HUES48 (cell line): ENCODE measurements around the gene TCP11.

Experiments
- H3K27ac ChIP-seq: one replicate; pipeline ENCODE4 v1.7.0; 2013; ENCODE audit warnings: low read depth, low read length, inconsistent platforms
- H3K27me3 ChIP-seq: 2 replicates; pipeline ENCODE4 v1.6.1; 2013; ENCODE audit warnings: mild to moderate bottlenecking, low read length; ENCODE audit not compliant: control insufficient read depth, insufficient read depth
- H3K36me3 ChIP-seq: 2 replicates; pipeline ENCODE4 v1.6.1; 2013; ENCODE audit warnings: low read length; ENCODE audit not compliant: control insufficient read depth, insufficient read depth
- H3K4me1 ChIP-seq: 2 replicates; pipeline ENCODE4 v1.6.1; 2013; ENCODE audit warnings: mild to moderate bottlenecking, low read length; ENCODE audit not compliant: control insufficient read depth, insufficient read depth
- H3K4me3 ChIP-seq: 2 replicates; pipeline ENCODE4 v1.5.1; 2013; ENCODE audit warnings: mild to moderate bottlenecking, low read depth, low read length
- H3K9ac ChIP-seq: 2 replicates; pipeline ENCODE4 v1.6.1; 2013; ENCODE audit warnings: mild to moderate bottlenecking, low read depth, low read length, moderate library complexity
- H3K9me3 ChIP-seq: 2 replicates; pipeline ENCODE4 v1.6.1; 2013; ENCODE audit warnings: low read length; ENCODE audit not compliant: control insufficient read depth, insufficient read depth

Gene TCP11

DNA sequence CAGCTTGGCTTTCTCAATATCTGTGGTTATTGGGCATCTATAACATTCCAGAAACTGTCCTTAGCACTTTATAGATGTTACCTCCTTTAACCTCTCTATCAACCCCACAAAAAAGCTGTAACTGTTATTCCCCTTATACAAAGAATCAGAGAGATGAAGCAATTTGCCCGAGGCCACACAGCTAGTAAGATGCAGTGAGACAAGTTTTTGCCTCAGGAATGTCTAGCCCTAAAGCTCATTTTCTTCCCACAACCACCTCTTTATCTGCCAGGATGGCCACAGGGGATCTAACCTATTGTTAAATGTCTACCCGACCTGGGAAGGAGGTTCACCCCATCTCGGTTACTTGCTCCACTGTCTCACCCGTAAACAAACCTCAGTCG lies 31.9 kb upstream of the TCP11 start:
- Histone ChIP-seq H3K27me3 (0 out of 2 replicates have a peak, but pooled peaks cover 3% of the 10 kb centered on the region), H3K9ac (no peak overlapping the region), H3K27ac (no peak overlapping the region)

GRCh38 chr6:35170891-35171290 lies 29.8 kb upstream of the TCP11 start:
- no peak overlapping the region for H3K9ac ChIP-seq
- H3K4me3 ChIP-seq, result no peak overlapping the region
- H3K27me3 ChIP-seq, result no peaks in the 10 kb centered on the region
- no peaks in the 10 kb centered on the region for H3K36me3 ChIP-seq
- no peaks in the 10 kb centered on the region for H3K9me3 ChIP-seq
- H3K4me1 ChIP-seq, result peaks cover 4% of the 10 kb centered on the region; the same call in 1 of the 2 replicates
- no peak overlapping the region for H3K27ac ChIP-seq

More for the DNA sequence above, 31.9 kb upstream of the TCP11 start:
- no peaks in the 10 kb centered on the region for H3K36me3 ChIP-seq
- H3K9me3 ChIP-seq, result no peaks in the 10 kb centered on the region
- no peaks in the 10 kb centered on the region for H3K4me1 ChIP-seq
- H3K4me3 ChIP-seq, result no peak overlapping the region

DNA sequence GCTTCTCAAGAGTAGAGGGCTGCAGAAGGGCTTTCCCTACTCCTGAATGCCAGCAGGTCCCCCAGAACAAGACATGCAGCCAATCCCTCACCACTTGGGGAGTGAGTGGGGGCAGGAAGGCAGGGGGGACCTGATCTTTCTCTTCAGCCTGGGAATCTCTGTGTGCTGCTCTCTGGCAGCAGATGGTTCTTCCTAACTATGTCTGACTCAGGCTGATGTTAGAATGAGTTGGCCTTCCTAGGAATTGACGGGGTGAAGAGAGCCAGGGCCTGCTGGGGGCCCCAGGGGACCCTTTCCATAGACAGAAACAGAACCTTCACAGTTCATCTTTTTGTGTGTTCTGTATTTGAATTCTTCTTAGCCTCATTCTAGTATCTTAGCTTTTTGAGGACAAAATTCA lies 29.0 kb upstream of the TCP11 start:
- H3K27me3 ChIP-seq, result no peaks in the 10 kb centered on the region
- no peaks in the 10 kb centered on the region for H3K36me3 ChIP-seq
- H3K9me3 ChIP-seq, result no peaks in the 10 kb centered on the region
- H3K9ac ChIP-seq, result no peak overlapping the region
- no peak overlapping the region for H3K4me3 ChIP-seq
- no peak overlapping the region for H3K27ac ChIP-seq
- H3K4me1 ChIP-seq, result peaks cover 10% of the 10 kb centered on the region; the same call in 1 of the 2 replicates

- no peak overlapping the region for H3K9ac ChIP-seq
- H3K36me3 ChIP-seq, result no peaks in the 10 kb centered on the region
- no peaks in the 10 kb centered on the region for H3K27me3 ChIP-seq
- no peak overlapping the region for H3K4me3 ChIP-seq
- H3K27ac ChIP-seq, result no peak overlapping the region
- no peaks in the 10 kb centered on the region for H3K9me3 ChIP-seq
- H3K4me1 ChIP-seq, result peaks cover 10% of the 10 kb centered on the region; the same call in 1 of the 2 replicates
Measured at GRCh38 chr6:35168461-35168861, 27.3 kb upstream of the TCP11 start.

GRCh38 chr6:35167505-35167904 lies 26.4 kb upstream of the TCP11 start:
- H3K36me3 ChIP-seq, result no peaks in the 10 kb centered on the region
- H3K9ac ChIP-seq, result no peak overlapping the region
- H3K9me3 ChIP-seq, result no peaks in the 10 kb centered on the region
- H3K4me1 ChIP-seq, result peaks cover 10% of the 10 kb centered on the region; the same call in 1 of the 2 replicates
- no peak overlapping the region for H3K4me3 ChIP-seq
- no peak overlapping the region for H3K27ac ChIP-seq
- H3K27me3 ChIP-seq, result no peaks in the 10 kb centered on the region

DNA sequence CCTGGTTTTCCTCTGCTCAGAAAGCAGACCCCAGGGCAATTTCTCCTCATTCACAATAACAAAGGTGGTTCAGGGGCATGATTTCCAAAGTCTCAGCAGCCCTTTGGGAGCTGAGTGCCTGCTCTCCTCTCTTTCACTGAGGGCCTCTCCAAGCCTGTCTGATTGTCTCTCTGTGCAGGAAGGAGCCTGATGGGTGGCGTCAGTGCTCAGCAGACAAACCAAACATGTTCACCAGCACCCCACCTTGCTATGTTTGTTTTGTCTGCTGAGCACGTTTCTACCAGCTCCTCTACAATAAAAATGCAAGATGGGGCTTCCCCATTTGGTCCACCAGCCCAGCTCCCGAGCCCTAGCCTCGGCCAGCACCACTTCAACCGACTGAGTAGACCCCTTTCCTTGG lies 25.4 kb upstream of the TCP11 start:
- no peaks in the 10 kb centered on the region for H3K9me3 ChIP-seq
- no peaks in the 10 kb centered on the region for H3K27me3 ChIP-seq
- H3K36me3 ChIP-seq, result no peaks in the 10 kb centered on the region
- H3K9ac ChIP-seq, result no peak overlapping the region
- H3K27ac ChIP-seq, result no peak overlapping the region
- H3K4me3 ChIP-seq, result no peak overlapping the region
- peaks cover 10% of the 10 kb centered on the region; the same call in 1 of the 2 replicates for H3K4me1 ChIP-seq

- H3K36me3 ChIP-seq, result no peaks in the 10 kb centered on the region
- no peak overlapping the region for H3K27ac ChIP-seq
- no peak overlapping the region for H3K9ac ChIP-seq
Measured at GRCh38 chr6:35166116-35166515, 25.0 kb upstream of the TCP11 start.

DNA sequence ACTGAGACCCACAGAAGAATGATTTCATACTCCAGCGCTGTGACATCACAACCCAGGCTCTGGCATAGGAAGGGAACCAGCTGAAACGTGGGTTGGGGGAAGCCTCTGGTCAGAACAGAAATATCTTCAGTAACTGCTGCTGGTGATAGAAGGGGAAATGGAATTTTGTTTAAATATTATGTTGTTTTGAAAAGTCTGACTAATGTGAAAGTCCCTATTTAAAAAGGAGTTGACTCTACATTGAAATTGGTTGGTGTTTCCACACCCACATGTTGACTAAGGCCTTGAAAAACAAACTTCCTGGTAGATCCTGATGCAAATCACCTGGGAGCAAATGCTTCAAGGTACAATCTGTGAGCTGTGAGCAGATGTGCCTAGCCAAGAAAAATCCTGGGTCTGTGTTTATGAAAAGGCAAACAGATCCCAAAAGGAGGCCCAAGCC lies 24.5 kb upstream of the TCP11 start:
- H3K9me3 ChIP-seq, result no peaks in the 10 kb centered on the region
- H3K4me1 ChIP-seq, result peaks cover 15% of the 10 kb centered on the region; the same call in 1 of the 2 replicates
- no peaks in the 10 kb centered on the region for H3K36me3 ChIP-seq
- no peak overlapping the region for H3K27ac ChIP-seq
- H3K9ac ChIP-seq, result no peak overlapping the region
- no peaks in the 10 kb centered on the region for H3K27me3 ChIP-seq
- no peak overlapping the region for H3K4me3 ChIP-seq

More at GRCh38 chr6:35166116-35166515, 25.0 kb upstream of the TCP11 start:
- H3K4me1 ChIP-seq, result peaks cover 14% of the 10 kb centered on the region; the same call in 1 of the 2 replicates
- H3K4me3 ChIP-seq, result no peak overlapping the region
- no peaks in the 10 kb centered on the region for H3K9me3 ChIP-seq
- H3K27me3 ChIP-seq, result no peaks in the 10 kb centered on the region

- Histone ChIP-seq H3K27ac (no peak overlapping the region), H3K4me1 (peaks cover 15% of the 10 kb centered on the region; the same call in 1 of the 2 replicates)
Measured at GRCh38 chr6:35164868-35165267, 23.7 kb upstream of the TCP11 start.

DNA sequence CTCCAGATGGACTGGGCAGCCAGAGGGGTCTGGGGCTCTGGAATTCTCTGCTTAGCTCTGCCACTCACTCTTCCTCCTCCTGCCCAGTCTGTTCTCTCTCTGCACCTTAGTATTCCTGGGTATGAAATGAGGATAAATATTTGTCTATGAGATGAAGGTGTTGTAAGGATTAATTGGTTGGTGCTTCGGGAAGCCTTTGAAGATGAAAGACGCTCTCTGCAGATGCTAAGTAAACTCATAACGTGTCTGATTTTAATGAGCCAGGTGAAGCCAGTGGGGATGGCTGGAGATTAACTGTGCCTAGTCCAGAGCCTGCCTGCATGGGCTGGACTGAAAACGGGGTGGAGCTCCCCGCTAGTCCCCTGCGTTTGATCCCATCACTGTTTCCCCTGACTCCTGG lies 23.1 kb upstream of the TCP11 start:
- Histone ChIP-seq H3K4me3 (no peak overlapping the region), H3K27me3 (no peaks in the 10 kb centered on the region), H3K4me1 (peaks cover 15% of the 10 kb centered on the region; the same call in 1 of the 2 replicates), H3K9ac (no peak overlapping the region), H3K27ac (no peak overlapping the region), H3K9me3 (no peaks in the 10 kb centered on the region), H3K36me3 (no peaks in the 10 kb centered on the region)

More at GRCh38 chr6:35164868-35165267, 23.7 kb upstream of the TCP11 start:
- no peaks in the 10 kb centered on the region for H3K36me3 ChIP-seq
- no peak overlapping the region for H3K9ac ChIP-seq
- no peaks in the 10 kb centered on the region for H3K27me3 ChIP-seq
- no peak overlapping the region for H3K4me3 ChIP-seq
- H3K9me3 ChIP-seq, result no peaks in the 10 kb centered on the region

GRCh38 chr6:35163836-35164235 lies 22.7 kb upstream of the TCP11 start:
- H3K4me3 ChIP-seq, result no peak overlapping the region
- H3K36me3 ChIP-seq, result no peaks in the 10 kb centered on the region
- H3K27me3 ChIP-seq, result no peaks in the 10 kb centered on the region
- peaks cover 15% of the 10 kb centered on the region; the same call in 1 of the 2 replicates for H3K4me1 ChIP-seq
- no peaks in the 10 kb centered on the region for H3K9me3 ChIP-seq
- H3K9ac ChIP-seq, result no peak overlapping the region
- no peak overlapping the region for H3K27ac ChIP-seq
